Measurements from ENCODE around the gene NSMCE4A.
"Not testable (repeated sequence)": the region's sequence is repeated elsewhere in the genome, so short reads cannot be mapped to it uniquely, and the experiment has no call there.

The NSMCE4A gene

DNA sequence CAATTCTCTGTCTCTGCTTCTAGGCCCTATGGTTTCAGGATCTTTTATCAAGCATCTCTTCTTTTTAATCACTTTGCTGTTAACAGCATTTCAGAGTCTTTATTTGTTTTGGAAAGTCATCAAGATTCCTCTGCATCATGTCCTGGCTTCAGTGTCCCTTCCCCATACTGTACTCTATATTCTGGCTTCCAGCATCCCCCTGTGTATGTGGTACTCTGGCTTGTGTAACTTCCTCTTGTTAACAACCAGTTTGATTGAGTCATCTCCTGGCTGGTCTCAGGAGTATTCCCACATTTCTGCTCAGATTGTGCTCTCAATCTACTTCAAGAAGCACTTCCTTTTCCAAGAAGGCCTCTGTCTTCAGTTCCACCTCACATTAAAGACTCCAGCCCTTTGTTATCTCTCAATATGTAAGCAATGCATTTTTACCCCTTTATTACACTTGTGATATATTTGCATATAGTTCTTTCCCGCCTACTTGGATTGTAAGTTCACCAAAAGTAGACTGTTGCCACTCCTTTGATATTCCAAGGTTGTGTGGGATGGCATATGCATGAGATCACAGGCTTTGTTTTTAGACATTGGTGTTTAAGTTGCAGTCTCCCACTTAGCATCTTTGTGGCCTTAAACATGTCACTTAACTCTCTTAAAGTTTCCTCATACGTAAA is 32.1 kb downstream of the NSMCE4A start:
- no peak for DNase-seq (ENCODE audit: low read depth in 4 of 4, low spot score in 1 of 4)

DNA sequence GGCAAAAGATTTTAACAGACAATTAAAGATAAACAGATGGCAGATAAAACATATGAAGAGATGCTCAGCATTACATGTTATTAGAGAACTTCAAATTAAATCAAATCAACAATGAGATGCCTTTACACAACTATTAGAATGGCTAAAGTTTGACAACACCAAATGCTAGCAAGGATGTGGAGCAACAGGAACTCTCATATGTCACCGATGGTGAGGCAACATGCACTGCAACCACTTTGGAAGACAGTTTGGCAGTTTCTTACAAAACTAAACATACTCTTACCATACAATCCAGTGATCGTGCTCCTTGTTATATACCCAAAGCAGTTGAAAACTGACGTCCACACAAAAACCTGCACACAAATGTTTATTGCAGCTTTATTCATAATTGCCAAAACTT is 33.5 kb downstream of the NSMCE4A start:
- DNase-seq (ENCODE audit: low read depth in 4 of 4, low spot score in 1 of 4), result no peak

GRCh38 chr10:121936295-121936694 is 38.7 kb downstream of the NSMCE4A start:
- DNase-seq (ENCODE audit: low read depth in 4 of 4, low spot score in 1 of 4), result no peak

DNA sequence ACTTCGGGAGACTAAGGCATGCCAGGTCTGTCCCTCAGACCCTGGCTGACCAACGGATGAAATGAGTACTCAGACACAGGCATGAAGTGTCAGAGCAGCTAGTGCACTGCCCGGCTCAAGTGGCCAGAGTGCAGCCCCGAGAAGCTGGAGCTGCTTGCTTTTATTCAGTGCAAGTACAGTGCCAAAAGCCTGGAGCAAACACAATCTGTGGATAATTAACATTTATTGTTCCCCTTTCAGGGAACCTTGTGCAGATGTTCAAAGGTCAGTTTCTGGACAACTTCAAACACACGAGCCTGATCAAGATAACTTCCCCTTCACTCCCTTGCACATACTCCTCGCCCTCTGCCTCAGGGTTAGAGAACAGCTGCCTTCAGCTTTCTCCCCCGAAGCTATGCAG is 39.3 kb downstream of the NSMCE4A start:
- DNase-seq (ENCODE audit: low read depth in 4 of 4, low spot score in 1 of 4), result no peak

DNA sequence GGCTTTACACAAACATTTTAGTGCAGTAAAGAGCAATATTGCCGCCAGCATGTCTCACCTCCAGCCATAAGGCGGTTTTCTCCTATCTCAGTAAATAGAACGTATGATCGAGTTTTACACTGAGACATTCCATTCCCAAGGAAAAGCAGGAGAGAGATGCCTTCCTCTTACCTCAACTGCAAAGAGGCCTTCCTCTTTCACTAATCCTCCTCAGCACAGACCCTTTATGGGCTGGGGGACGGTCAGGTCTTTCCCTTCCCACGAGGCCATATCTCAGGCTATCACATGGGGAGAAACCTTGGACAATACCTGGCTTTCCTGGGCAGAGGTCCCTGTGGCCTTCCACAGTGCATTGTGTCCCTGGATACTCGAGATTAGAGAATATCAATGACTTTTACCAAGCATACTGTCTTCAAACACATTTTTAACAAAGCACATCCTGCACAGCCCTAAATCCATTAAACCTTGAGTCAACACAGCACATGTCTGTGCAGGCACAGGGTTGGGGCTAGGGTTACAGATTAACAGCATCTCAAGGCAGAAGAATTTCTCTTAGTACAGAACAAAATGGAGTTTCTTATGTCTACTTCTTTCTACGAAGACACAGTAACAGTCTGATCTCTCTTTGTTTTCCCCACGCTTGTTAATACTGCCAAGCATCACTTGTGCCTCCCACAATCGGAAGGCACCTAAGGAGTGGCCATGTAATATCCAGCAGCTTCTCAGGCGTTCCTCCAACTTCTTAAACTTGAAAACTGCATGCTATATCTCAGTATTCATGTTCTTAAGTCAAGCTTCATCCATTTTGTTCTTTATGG is 44.5 kb downstream of the NSMCE4A start:
- not testable (repeated sequence) for DNase-seq (ENCODE audit: low read depth in 4 of 4, low spot score in 1 of 4)

- not testable (repeated sequence) for DNase-seq (ENCODE audit: low read depth in 4 of 4, low spot score in 1 of 4)
These were observed 45.3 kb downstream of the NSMCE4A start for GRCh38 chr10:121929585-121930267.

DNA sequence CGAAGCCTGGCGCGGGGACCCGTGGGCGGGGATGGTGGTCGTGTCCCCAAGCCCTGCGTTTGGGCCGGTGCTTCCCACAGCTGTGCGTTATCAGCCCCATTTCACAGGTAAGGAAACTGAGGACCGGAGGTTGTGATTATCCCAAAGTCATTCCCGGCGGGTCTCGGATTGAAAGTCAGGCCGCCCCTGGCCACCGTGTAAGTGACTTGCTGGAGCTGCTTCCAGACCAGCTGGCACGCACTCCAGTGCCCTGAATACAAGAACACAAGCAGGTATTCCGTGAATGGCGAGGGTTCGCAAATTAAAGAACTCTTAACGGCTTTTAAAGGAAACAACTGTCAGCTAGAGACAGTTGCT is 46.5 kb downstream of the NSMCE4A start:
- no peak for DNase-seq (ENCODE audit: low read depth in 4 of 4, low spot score in 1 of 4)

DNA sequence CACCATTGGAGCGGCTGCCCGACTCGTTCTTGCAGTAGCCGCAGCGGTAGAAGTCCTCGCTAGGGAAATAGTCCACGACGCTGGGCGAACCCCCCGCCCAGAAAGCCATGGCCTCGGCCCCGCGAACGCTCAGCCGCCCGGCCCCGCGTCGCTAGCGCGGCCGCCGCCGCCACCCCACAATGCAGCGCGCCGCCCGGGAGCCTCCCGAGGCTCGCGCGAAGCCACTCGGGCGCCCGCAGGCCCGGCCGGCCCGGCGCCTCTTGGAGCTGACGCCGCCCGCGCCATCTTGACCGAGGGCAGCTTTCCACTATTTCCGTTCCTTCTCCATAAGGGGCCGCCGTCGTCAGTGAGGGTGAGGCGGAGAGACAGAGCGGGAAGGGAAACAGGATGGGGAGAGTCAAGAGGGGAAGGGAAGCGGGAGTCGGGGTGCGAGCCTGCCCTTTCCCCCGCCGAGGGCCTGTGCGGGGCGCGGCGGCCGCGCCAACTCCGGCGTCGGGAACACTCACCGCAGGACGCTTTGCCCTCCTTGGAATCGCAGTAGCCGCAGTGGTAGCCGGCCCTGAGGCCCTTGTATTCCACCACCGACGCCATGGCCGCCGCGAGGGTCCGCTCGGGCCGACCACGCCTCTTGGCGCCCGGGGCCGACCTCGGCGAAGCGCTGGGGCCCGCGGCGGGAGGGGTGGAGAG is 47.0 kb downstream of the NSMCE4A start, which contains the start of gene ATE1:
ATE1 (minus strand) TSS at position 191 of the 687 bp plus-strand sequence; CDS start at position 109, 82 bp downstream.
- DNase-seq (ENCODE audit: low read depth in 4 of 4, low spot score in 1 of 4), result peak; percentile 56 to 73 (median 69)

DNA sequence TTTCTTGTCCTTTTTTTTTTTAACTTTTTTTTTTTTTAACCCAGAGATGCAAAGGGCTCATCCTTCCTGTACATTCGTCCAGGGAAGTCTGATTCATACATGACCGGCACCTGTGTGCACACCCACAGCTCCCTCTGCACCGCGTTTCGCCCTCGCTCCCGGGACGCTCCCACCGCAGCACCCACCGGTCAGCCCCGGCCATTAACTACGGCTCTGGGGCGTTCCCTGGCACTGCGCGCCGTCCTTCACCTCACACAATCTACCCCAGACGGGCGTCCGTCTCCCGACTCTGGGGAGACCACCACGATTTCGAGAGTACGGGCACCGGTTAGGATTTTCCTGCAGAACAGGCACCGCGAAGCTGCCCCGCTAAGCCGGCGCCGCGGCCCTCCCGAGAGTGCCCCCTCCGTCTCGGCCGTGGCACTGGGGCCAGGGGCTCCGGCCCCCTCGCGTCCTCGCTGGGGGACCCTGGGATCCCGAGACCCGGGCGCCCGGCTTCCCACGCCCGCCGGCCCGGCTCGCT is 47.6 kb downstream of the NSMCE4A start:
- DNase-seq (ENCODE audit: low read depth in 4 of 4, low spot score in 1 of 4), result peak; percentile 2 to 21 (median 7)

DNA sequence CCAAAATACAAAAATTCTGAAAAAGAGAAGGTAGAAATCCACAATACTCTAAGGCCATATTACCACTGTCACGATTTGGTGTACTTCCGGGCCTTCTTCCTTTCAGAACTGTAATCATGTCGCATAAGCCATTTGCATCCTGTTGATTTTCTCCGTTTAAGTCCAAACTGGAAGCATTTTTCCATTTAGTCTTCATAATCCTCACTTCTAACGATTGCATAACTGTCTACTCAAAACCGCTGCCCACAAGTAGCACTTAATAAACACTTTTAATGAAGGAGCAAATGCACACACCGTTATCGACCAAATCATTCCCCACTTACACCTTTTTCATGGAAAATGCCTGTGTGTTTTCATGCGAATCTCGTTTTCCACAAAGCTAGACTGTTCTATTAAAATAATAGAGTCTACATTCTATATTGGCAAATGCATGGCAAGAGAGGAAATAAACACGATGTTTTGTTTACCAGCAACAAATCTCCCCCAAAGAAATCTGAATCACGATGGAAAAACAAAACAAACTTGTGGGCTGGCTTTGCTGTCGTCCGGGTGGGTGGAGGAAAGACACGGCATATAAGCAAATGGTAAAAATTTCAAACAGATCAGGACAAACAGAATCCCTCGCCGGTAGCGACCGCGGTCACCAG is 48.2 kb downstream of the NSMCE4A start:
- no peak for DNase-seq (ENCODE audit: low read depth in 4 of 4, low spot score in 1 of 4)

DNA sequence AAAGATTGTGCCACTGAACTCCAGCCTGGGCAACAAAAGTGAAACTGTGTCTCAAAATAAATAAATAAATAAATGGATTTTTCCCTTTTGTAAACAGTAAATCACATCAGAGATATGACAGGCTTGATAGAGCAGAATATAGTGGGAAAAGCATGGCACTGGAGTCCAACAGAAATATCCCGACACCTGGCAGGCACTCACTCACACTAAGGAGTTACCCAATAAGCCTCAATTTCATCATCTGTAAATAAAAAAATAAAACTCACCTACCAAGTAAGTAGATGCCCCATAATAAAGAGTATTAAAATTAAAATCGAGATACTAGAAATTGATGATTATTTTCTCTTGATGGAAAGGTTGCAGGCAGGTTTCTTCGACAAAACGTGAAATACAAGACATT is 48.9 kb downstream of the NSMCE4A start:
- no peak for DNase-seq (ENCODE audit: low read depth in 4 of 4, low spot score in 1 of 4)

DNA sequence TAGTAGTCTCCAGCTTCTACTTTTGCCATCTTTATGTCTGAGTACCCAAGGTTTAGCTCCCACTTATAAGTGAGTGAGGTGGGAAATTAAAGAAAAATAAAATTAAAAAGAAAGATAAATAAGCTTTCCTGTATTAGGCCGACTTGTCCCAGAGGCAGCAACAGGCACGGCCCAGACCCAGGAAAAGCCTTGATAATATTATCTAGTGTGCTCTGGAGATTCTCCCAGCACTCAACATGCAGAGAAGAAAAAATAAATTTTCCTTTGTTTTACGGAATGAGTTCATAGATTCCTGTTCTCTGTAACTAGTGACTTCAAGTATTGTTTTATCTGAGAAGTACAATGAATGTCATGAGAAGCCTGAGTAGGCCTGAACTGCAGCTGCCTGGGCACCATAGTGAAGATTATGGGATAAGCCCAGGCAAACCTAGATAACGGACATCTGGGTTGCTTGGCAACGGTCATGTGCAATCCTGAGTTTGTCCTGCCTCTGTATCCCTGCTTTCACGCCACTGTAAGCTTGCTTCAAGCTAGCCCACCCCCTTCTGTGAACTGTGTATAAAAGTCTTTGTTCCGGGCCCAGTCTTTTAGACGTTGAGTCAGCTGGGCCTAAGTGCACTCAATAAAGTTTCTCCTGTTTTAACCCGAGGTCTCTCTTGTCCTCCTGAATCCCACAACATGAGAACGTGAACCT is 53.6 kb downstream of the NSMCE4A start:
- no peak for DNase-seq (ENCODE audit: low read depth in 4 of 4, low spot score in 1 of 4)

- no peak for DNase-seq (ENCODE audit: low read depth in 4 of 4, low spot score in 1 of 4)
These were observed 55.4 kb downstream of the NSMCE4A start for GRCh38 chr10:121919666-121920065.

- not testable (repeated sequence) for DNase-seq (ENCODE audit: low read depth in 4 of 4, low spot score in 1 of 4)
These were observed 56.2 kb downstream of the NSMCE4A start for GRCh38 chr10:121918800-121919199.

DNA sequence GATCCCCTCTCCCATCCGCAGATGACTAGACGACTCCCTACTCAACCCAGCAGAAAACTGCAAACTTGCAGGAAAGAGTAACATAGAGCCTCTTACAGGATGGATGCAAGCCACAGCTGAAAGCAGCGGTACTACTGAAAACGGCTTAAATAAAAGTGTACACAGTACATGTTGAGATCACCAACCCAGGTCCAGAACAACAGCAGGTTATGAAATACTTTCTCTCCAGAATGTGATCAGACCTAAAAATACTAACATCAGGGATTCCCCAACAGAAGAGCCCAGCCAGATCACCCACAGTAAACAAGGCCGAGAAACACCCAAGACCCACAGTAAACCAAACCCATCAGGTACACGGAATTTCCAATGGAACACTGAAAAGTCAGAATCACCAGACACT is 60.4 kb downstream of the NSMCE4A start:
- DNase-seq (ENCODE audit: low read depth in 4 of 4, low spot score in 1 of 4), result no peak

- DNase-seq (ENCODE audit: low read depth in 4 of 4, low spot score in 1 of 4), result no peak
These were observed 63.7 kb downstream of the NSMCE4A start for GRCh38 chr10:121911421-121911697.

DNA sequence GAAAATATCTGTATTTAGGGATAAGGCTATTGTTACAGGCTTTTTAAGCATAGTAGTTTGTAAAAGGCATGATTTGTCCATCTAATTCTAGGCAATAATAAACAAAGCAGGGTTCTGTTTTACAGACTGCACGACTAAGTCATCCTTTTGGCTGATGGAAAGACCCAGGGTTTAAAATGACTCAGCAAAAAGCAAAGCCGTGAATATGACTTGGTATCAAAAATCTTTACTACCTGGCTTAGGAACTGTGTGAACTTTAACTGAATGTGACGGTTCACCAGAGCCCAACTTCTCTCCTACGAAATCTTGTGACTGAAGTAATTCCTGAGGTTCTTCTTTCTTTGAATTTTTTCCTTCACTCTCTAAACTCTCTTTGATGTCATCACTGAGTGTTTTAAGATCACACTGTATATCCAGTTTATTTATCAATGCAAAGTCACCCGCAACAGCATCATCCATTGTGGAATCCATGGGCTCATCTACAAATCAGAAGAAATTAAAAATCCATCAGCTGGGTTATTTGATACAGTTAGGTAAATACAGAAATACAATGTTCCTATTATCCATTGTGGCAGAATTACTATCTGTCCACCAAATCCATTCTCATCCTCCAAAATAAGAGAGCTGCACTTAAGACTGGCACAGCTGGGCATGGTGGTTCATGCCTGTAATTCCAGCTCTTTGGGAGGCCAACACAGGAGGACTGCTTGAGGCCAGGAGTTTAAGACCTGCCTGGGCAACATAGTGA is 64.2 kb downstream of the NSMCE4A start:
- DNase-seq (ENCODE audit: low read depth in 4 of 4, low spot score in 1 of 4), result no peak

All from stimulated activated CD4-positive, alpha-beta T cell treated with anti-CD3 and anti-CD28 coated beads, Interleukin-1b, Interleukin-23, amount 100 ng/mL, for 24 hours (primary cell).